Small intestine (tissue), 16 donors: ENCODE results near the gene ATP6V1B1. TPM values are rescaled to one million over a fixed set of nuclear protein-coding genes. Genes with fewer than 3 reads are reported as not detected.

Source experiments
- DNase-seq, 2 donors: peaks; one replicate each; pipeline versions ENCODE4 v3.0.0 to v3.0.0-alpha.2; 2013
- FAIRE-seq: peaks from 2 replicates; lab custom pipeline; 2012; peaks lifted over from hg19 to GRCh38; lab: Jason Lieb, UNC
- H3K27ac ChIP-seq, 3 donors: one replicate each; pipeline ENCODE4 v1.5.1; 2013; ENCODE audit warnings: low read length in 2 of 3, mild to moderate bottlenecking in 2 of 3, control low read depth in 1 of 3, inconsistent platforms in 1 of 3, low read depth in 1 of 3, moderate library complexity in 1 of 3
- H3K27me3 ChIP-seq, 3 donors: one replicate each; pipeline ENCODE4 v1.6.1; 2013; ENCODE audit warnings: low read length in 3 of 3, inconsistent platforms in 1 of 3; ENCODE audit not compliant: control insufficient read depth in 3 of 3, insufficient read depth in 3 of 3
- H3K36me3 ChIP-seq, 3 donors: one replicate each; pipeline ENCODE4 v1.6.1; 2013; ENCODE audit warnings: low read length in 3 of 3, inconsistent platforms in 1 of 3, low read depth in 1 of 3, mild to moderate bottlenecking in 1 of 3, moderate library complexity in 1 of 3; ENCODE audit not compliant: control insufficient read depth in 3 of 3, insufficient read depth in 2 of 3
- H3K4me1 ChIP-seq, 3 donors: one replicate each; pipeline ENCODE4 v1.6.1; 2013; ENCODE audit warnings: low read length in 2 of 3, inconsistent platforms in 1 of 3, low read depth in 1 of 3, mild to moderate bottlenecking in 1 of 3, moderate library complexity in 1 of 3; ENCODE audit not compliant: control insufficient read depth in 3 of 3, insufficient read depth in 2 of 3
- H3K4me3 ChIP-seq, 3 donors: one replicate each; pipeline ENCODE4 v1.5.1; 2013; ENCODE audit warnings: low read length in 3 of 3, control low read depth in 1 of 3, inconsistent platforms in 1 of 3, low read depth in 1 of 3, mild to moderate bottlenecking in 1 of 3, moderate library complexity in 1 of 3
- H3K9me3 ChIP-seq, 2 donors: one replicate each; pipeline ENCODE4 v1.6.1; 2013; ENCODE audit warnings: low read depth in 1 of 2, low read length in 1 of 2; ENCODE audit not compliant: control insufficient read depth in 2 of 2, insufficient read depth in 1 of 2
- WGBS, 3 donors: extraction: QIAGEN DNeasy Blood & Tissue Kit; methylation state at CpG; one replicate each; pipeline ENCODE4 v1.1.7; 2013; 5-methylcytosine and 5-hydroxymethylcytosine counted together
- long read RNA-seq, 10 donors: transcript quantifications; one replicate each; lab custom pipeline, GENCODE V29; 2026
- polyA plus RNA-seq, 4 donors: library from polyadenylated mRNA; stranded (reverse) in 3 of 4; unstranded in 1 of 4; fragments of 200-250 nt in 3 of 4; fragments of 120-200 nt in 1 of 4; gene quantifications; one replicate each; pipeline versions ENCODE4 v1.2.1 to v1.2.3, GENCODE V29; 2013
- donor health status: healthy with polysubstance abuse.
- donor health status: control.
- donor health status: control.
- donor health status: Bipolar disorder and iron deficiency.
- donor health status: healthy.

The ATP6V1B1 gene
- 1 to 10 TPM in 1 of 4 donors, under 1 TPM in 1, not detected in 2; 0.21 to 2.5 TPM for polyA plus RNA-seq
- long read RNA-seq, donor 1: 0 reads
- long read RNA-seq, donor 2: 0 reads
- long read RNA-seq, donor 3: 0 reads
- long read RNA-seq, donor 4: 0 reads
- long read RNA-seq, donor 5: 0 reads
- long read RNA-seq, donor 6: 0 reads
- long read RNA-seq, donor 7: 0 reads
- long read RNA-seq, donor 8: 0 reads
- long read RNA-seq, donor 9: 0 reads
- long read RNA-seq, donor 10: 0 reads

GRCh38 chr2:70935468-70936164, at the start of gene ATP6V1B1:
ATP6V1B1 (plus strand) TSS chr2:70935900; CDS start chr2:70935955, 55 bp downstream.
- WGBS, 3 donors: 44 to 55% (median 53%) methylated on average over 11 to 14 of the region's 14 CpGs
- no peaks in the 10 kb centered on the region for H3K36me3 ChIP-seq
- no peak for DNase-seq
- H3K4me1 ChIP-seq: no peaks in the 10 kb centered on the region
- H3K4me3 ChIP-seq: no peak within 1 kb of the TSS
- H3K27ac ChIP-seq: no peak within 1 kb of the TSS
- H3K27me3 ChIP-seq: peaks cover 0 to 26% (median 18%) of the 10 kb centered on the region in 3 donors
- no peaks in the 10 kb centered on the region for H3K9me3 ChIP-seq
- no peak for FAIRE-seq

- Histone ChIP-seq H3K4me3 (no peak overlapping the region), H3K36me3 (no peaks in the 10 kb centered on the region), H3K27me3 (peaks cover 14 to 76% (median 39%) of the 10 kb centered on the region in 3 donors), H3K4me1 (peaks cover 0 to 12% (median 5%) of the 10 kb centered on the region in 3 donors), H3K27ac (no peak overlapping the region), H3K9me3 (peaks cover 0 to 3% of the 10 kb centered on the region in 2 donors)
- DNase-seq (no peak), FAIRE-seq (no peak)
- WGBS, 3 donors: 10 to 18% (median 18%) methylated on average over 10 of the region's 10 CpGs
Observed at GRCh38 chr2:70886541-70886987, 49.1 kb upstream of the ATP6V1B1 start.

GRCh38 chr2:70887208-70887549, 48.5 kb upstream of the ATP6V1B1 start:
- FAIRE-seq: no peak
- Histone ChIP-seq H3K27ac (no peak overlapping the region), H3K36me3 (no peaks in the 10 kb centered on the region), H3K4me3 (peak overlapping the region in 2 of 3 donors; percentile 30 to 54), H3K27me3 (peaks cover 14 to 82% (median 45%) of the 10 kb centered on the region in 3 donors), H3K4me1 (peaks cover 0 to 12% (median 5%) of the 10 kb centered on the region in 3 donors), H3K9me3 (peaks cover 0 to 3% of the 10 kb centered on the region in 2 donors)
- DNase-seq: no peak
- WGBS, 3 donors: 7% methylated on average over 8 of the region's 8 CpGs

GRCh38 chr2:70887550-70888246, 48.0 kb upstream of the ATP6V1B1 start:
- peak overlapping the region in 2 of 3 donors; percentile 30 to 54 for H3K4me3 ChIP-seq
- DNase-seq (peak; percentile 24 to 55), FAIRE-seq (no peak)
- WGBS, 3 donors: 3% methylated on average over 40 to 58 of the region's 58 CpGs
- H3K27me3 ChIP-seq: peaks cover 14 to 83% (median 44%) of the 10 kb centered on the region in 3 donors
- H3K27ac ChIP-seq: no peak overlapping the region
- H3K9me3 ChIP-seq: peaks cover 0 to 3% of the 10 kb centered on the region in 2 donors
- no peaks in the 10 kb centered on the region for H3K36me3 ChIP-seq
- H3K4me1 ChIP-seq: peaks cover 0 to 12% (median 5%) of the 10 kb centered on the region in 3 donors

GRCh38 chr2:70888366-70888922, 47.3 kb upstream of the ATP6V1B1 start:
- no peaks in the 10 kb centered on the region for H3K36me3 ChIP-seq
- no peak overlapping the region for H3K4me3 ChIP-seq
- H3K9me3 ChIP-seq: peaks cover 0 to 3% of the 10 kb centered on the region in 2 donors
- DNase-seq (no peak), FAIRE-seq (no peak)
- no peak overlapping the region for H3K27ac ChIP-seq
- H3K4me1 ChIP-seq: peaks cover 0 to 12% (median 5%) of the 10 kb centered on the region in 3 donors
- 3 to 5% (median 4%) methylated on average over 26 to 27 of the region's 27 CpGs for WGBS, 3 donors
- peaks cover 14 to 84% (median 43%) of the 10 kb centered on the region in 3 donors for H3K27me3 ChIP-seq

GRCh38 chr2:70888923-70889715, 46.6 kb upstream of the ATP6V1B1 start:
- Histone ChIP-seq H3K36me3 (no peaks in the 10 kb centered on the region), H3K4me3 (no peak overlapping the region), H3K27me3 (peaks cover 14 to 88% (median 43%) of the 10 kb centered on the region in 3 donors), H3K9me3 (peaks cover 0 to 3% of the 10 kb centered on the region in 2 donors), H3K27ac (no peak overlapping the region), H3K4me1 (peaks cover 0 to 12% (median 5%) of the 10 kb centered on the region in 3 donors)
- FAIRE-seq: no peak
- 5 to 7% (median 5%) methylated on average over 66 to 70 of the region's 70 CpGs for WGBS, 3 donors
- peak in 1 of 2 donors; percentile 25 for DNase-seq

- Histone ChIP-seq H3K27me3 (peaks cover 14 to 91% (median 45%) of the 10 kb centered on the region in 3 donors), H3K27ac (no peak overlapping the region), H3K36me3 (no peaks in the 10 kb centered on the region), H3K9me3 (peaks cover 0 to 3% of the 10 kb centered on the region in 2 donors), H3K4me3 (no peak overlapping the region), H3K4me1 (peaks cover 0 to 12% (median 5%) of the 10 kb centered on the region in 3 donors)
- no peak for DNase-seq
- 29 to 39% (median 32%) methylated on average over 5 of the region's 5 CpGs for WGBS, 3 donors
- no peak for FAIRE-seq
Observed at GRCh38 chr2:70889716-70890037, 46.0 kb upstream of the ATP6V1B1 start.
